IMR-90 (cell line): ENCODE measurements around the gene PARP16. TPM values are rescaled to one million over a fixed set of nuclear protein-coding genes. Genes with fewer than 3 reads are reported as not detected.

Source experiments
- ATAC-seq: fragments of 200-7000 bp; cut with Tn5 transposase; 2 replicates; pipeline ENCODE4 v1.9.1; 2020; ENCODE audit warnings: low read depth, mild to moderate bottlenecking, moderate library complexity
- BruUV-seq: library from RNA; stranded (reverse); fragments of 400-500 nt; replicated peaks from 2 replicates; lab custom pipeline; 2021; lab: Mats Ljungman, UMichigan
- CTCF ChIA-PET: fragments of 300-600 bp; formaldehyde crosslinking; extraction: SDS; loops from one replicate; lab custom pipeline; 2021; ENCODE audit warnings: antibody characterized with exemption; lab: Yijun Ruan, JAX
- POLR2A ChIA-PET: fragments of 300-600 bp; sonication (Branson Sonifier 250); formaldehyde crosslinking; loops from one replicate; lab custom pipeline; 2022; ENCODE audit warnings: antibody characterized with exemption; ENCODE audit not compliant: unreplicated experiment; lab: Charles Lee
- DNase-seq: peaks from one replicate; pipeline ENCODE4 v3.0.0; 2013
- H2AFZ ChIP-seq: replicated peaks from 2 replicates; pipeline ENCODE3; 2013; ENCODE audit warnings: low read length, mild to moderate bottlenecking; ENCODE audit not compliant: poor library complexity
- H2AK5ac ChIP-seq: 2 replicates; pipeline ENCODE4 v1.6.1; 2013; ENCODE audit warnings: low read depth, low read length, inconsistent platforms
- H2AK9ac ChIP-seq: replicated peaks from 2 replicates; pipeline ENCODE3; 2013; ENCODE audit warnings: mild to moderate bottlenecking, low read depth, low read length, moderate library complexity; ENCODE audit not compliant: poor library complexity
- H2BK120ac ChIP-seq: 2 replicates; pipeline ENCODE4 v1.6.1; 2013; ENCODE audit warnings: low read depth, low read length, inconsistent platforms
- H2BK15ac ChIP-seq: 3 replicates; pipeline ENCODE4 v1.6.1; 2013; ENCODE audit warnings: low read depth, low read length, inconsistent platforms
- H2BK20ac ChIP-seq: 2 replicates; pipeline ENCODE4 v1.6.1; 2013; ENCODE audit warnings: low read depth, mild to moderate bottlenecking, inconsistent platforms, low read length, moderate library complexity
- H2BK5ac ChIP-seq: 2 replicates; pipeline ENCODE4 v1.6.1; 2013; ENCODE audit warnings: mild to moderate bottlenecking, low read depth, low read length, inconsistent platforms; ENCODE audit not compliant: poor library complexity, severe bottlenecking
- H3K14ac ChIP-seq: replicated peaks from 2 replicates; pipeline ENCODE4 v1.6.1; 2013; ENCODE audit warnings: low read depth, low read length, inconsistent platforms
- H3K18ac ChIP-seq: 2 replicates; pipeline ENCODE4 v1.6.1; 2013; ENCODE audit warnings: low read depth, low read length, control low read depth
- H3K23ac ChIP-seq: 2 replicates; pipeline ENCODE4 v1.6.1; 2013; ENCODE audit warnings: low read depth, low read length, inconsistent platforms
- H3K27ac ChIP-seq: 2 replicates; pipeline ENCODE4 v1.5.1; 2013; ENCODE audit warnings: mild to moderate bottlenecking, control low read depth, low read length; ENCODE audit not compliant: insufficient read depth
- H3K27me3 ChIP-seq: 2 replicates; pipeline ENCODE4 v1.6.1; 2013; ENCODE audit warnings: low read length; ENCODE audit not compliant: control insufficient read depth, insufficient read depth
- H3K36me3 ChIP-seq: 2 replicates; pipeline ENCODE4 v1.6.1; 2013; ENCODE audit warnings: low read length, mixed read lengths; ENCODE audit not compliant: control insufficient read depth, insufficient read depth
- H3K4ac ChIP-seq: 2 replicates; pipeline ENCODE4 v1.6.1; 2013; ENCODE audit warnings: low read depth, low read length, inconsistent platforms
- H3K4me1 ChIP-seq: 2 replicates; pipeline ENCODE4 v1.6.1; 2013; ENCODE audit warnings: low read length, mixed read lengths; ENCODE audit not compliant: control insufficient read depth, insufficient read depth
- H3K4me2 ChIP-seq: 2 replicates; pipeline ENCODE4 v1.6.1; 2013; ENCODE audit warnings: low read depth, mild to moderate bottlenecking, control low read depth, low read length, moderate library complexity
- H3K4me3 ChIP-seq: 2 replicates; pipeline ENCODE4 v1.5.1; 2013; ENCODE audit warnings: low read depth, mild to moderate bottlenecking, control low read depth, low read length, moderate library complexity; ENCODE audit not compliant: insufficient read depth
- H3K56ac ChIP-seq: 2 replicates; pipeline ENCODE4 v1.6.1; 2013; ENCODE audit warnings: low read length, inconsistent platforms; ENCODE audit not compliant: insufficient read depth; ENCODE audit errors: extremely low read depth
- H3K79me1 ChIP-seq, 2 experiments: 2 replicates each; pipeline ENCODE4 v1.6.1; 2013; ENCODE audit warnings: low read length in 2 of 2, inconsistent platforms in 1 of 2, low read depth in 1 of 2
- H3K9ac ChIP-seq: 2 replicates; pipeline ENCODE4 v1.6.1; 2013; ENCODE audit warnings: low read depth, low read length, control low read depth
- H3K9me1 ChIP-seq: 2 replicates; pipeline ENCODE4 v1.6.1; 2013; ENCODE audit warnings: low read length, inconsistent platforms; ENCODE audit not compliant: insufficient read depth
- H3K9me3 ChIP-seq: 2 replicates; pipeline ENCODE4 v1.6.1; 2013; ENCODE audit warnings: low read length; ENCODE audit not compliant: control insufficient read depth, insufficient read depth
- H4K20me1 ChIP-seq: 2 replicates; pipeline ENCODE4 v1.6.1; 2013; ENCODE audit warnings: low read length, inconsistent platforms; ENCODE audit not compliant: insufficient read depth
- H4K5ac ChIP-seq: 2 replicates; pipeline ENCODE4 v1.6.1; 2013; ENCODE audit warnings: mild to moderate bottlenecking, low read depth, low read length, control low read depth
- H4K8ac ChIP-seq, 2 experiments: 2 replicates each; pipeline ENCODE4 v1.6.1; 2013; ENCODE audit warnings: low read depth in 2 of 2, low read length in 2 of 2, control low read depth in 1 of 2, inconsistent platforms in 1 of 2
- H4K91ac ChIP-seq: 2 replicates; pipeline ENCODE4 v1.6.1; 2013; ENCODE audit warnings: low read depth, low read length, inconsistent platforms; ENCODE audit not compliant: insufficient read depth
- CEBPB ChIP-seq: IDR thresholded peaks from 2 replicates; pipeline ENCODE4 v1.6.1; 2012; ENCODE audit warnings: low read depth, low read length, improper control_type of control experiment
- FOS ChIP-seq: fragments of 150-350 bp; IDR thresholded peaks from 2 replicates; pipeline ENCODE4 v1.6.1; 2016; ENCODE audit warnings: low read depth, low read length
- RAD21 ChIP-seq: IDR thresholded peaks from 2 replicates; pipeline ENCODE4 v1.6.1; 2012; ENCODE audit warnings: low read length, improper control_type of control experiment
- RFX5 ChIP-seq: IDR thresholded peaks from 2 replicates; pipeline ENCODE4 v1.8.0; 2012; ENCODE audit warnings: low read depth, mild to moderate bottlenecking, low read length, moderate library complexity
- WGBS, 2 experiments: methylation state at CpG; one replicate each; pipeline versions ENCODE4 v1.1.5 to v1.1.7; 2013; ENCODE audit warnings: missing lambda C conversion rate in 2 of 2; ENCODE audit not compliant: insufficient read length in 1 of 2; ENCODE audit errors: extremely low coverage in 2 of 2; 5-methylcytosine and 5-hydroxymethylcytosine counted together
- dilution Hi-C: fragments of 300-500 bp; cut with HindIII; formaldehyde crosslinking; loops from one replicate; pipeline ENCODE4 v1.14.3; 2018; ENCODE audit warnings: low sequenced_read_pairs; ENCODE audit not compliant: unreplicated experiment
- in situ Hi-C: fragments of 300-500 bp; cut with MboI; formaldehyde crosslinking; loops from 3 replicates; pipeline ENCODE4 v1.14.3; 2019; ENCODE audit warnings: low sequenced_read_pairs, inconsistent platforms, mixed read lengths
- intact Hi-C: fragments of 100-400 bp; cut with micrococcal nuclease; formaldehyde crosslinking; loops from 2 replicates; pipeline ENCODE4 v1.10.0; 2022
- polyA plus RNA-seq, 3 experiments: library from polyadenylated mRNA; depleted of rRNA; stranded (reverse); fragments of >200 nt; gene quantifications; 2 replicates each; pipeline ENCODE4 v1.2.3, GENCODE V29; 2012; ENCODE audit warnings: low replicate concordance in 1 of 3
- total RNA-seq: library from RNA; depleted of rRNA; stranded (reverse); fragments of >200 nt; gene quantifications from 2 replicates; pipeline ENCODE4 v1.2.3, GENCODE V29; 2012

The PARP16 gene
- total and polyA plus RNA-seq, 2 of the 4 experiments (the other 2 are of a cell fraction): 1.3 to 5.0 TPM

- TF ChIP-seq RAD21: no peak
Measured at GRCh38 chr15:65246026-65246714, 40.5 kb downstream of the PARP16 start (continued).

- no peak overlapping the region for H3K9ac ChIP-seq
- POLR2A ChIA-PET: interaction anchor here (0.5 kb wide), 1 partner anchor 44 kb away, joined by 8 read pairs; no protein-coding TSS in a partner anchor
- WGBS, 2 experiments: 0% methylated on average over 1 of the region's 11 CpGs; no CpG with 5 or more reads in 1 of the 2 experiments
- no peak for TF ChIP-seq RFX5
- peak; percentile 21; the same call in 1 of the 2 replicates for TF ChIP-seq FOS
- peak; percentile 61 for TF ChIP-seq CEBPB
- H2AFZ ChIP-seq: peak overlapping the region; percentile 91
- no peaks in the 10 kb centered on the region for H4K20me1 ChIP-seq
- no peak overlapping the region for H3K4me2 ChIP-seq
- H2BK15ac ChIP-seq: no peak overlapping the region; the same call in 2 of the 3 replicates
- H3K4ac ChIP-seq: peak overlapping the region; percentile 80; the same call in 1 of the 2 replicates
- no peak overlapping the region for H3K18ac ChIP-seq
- no peaks in the 10 kb centered on the region for H3K79me1 ChIP-seq
- peaks cover 16% of the 10 kb centered on the region for H3K9me1 ChIP-seq
- peak overlapping the region; percentile 27; the same call in 1 of the 2 replicates for H2BK120ac ChIP-seq
- in situ Hi-C loops: no loop called here
- H4K5ac ChIP-seq: 0 out of 2 replicates have a peak overlapping the region, but pooled peaks have one; percentile 4
- BruUV-seq: no TSS peak
- H3K9me3 ChIP-seq: no peaks in the 10 kb centered on the region
- no peak overlapping the region for H3K4me3 ChIP-seq
- dilution Hi-C loops: no loop called here
- H3K27me3 ChIP-seq: no peaks in the 10 kb centered on the region
- H2BK20ac ChIP-seq: no peak overlapping the region
- peaks cover 8% of the 10 kb centered on the region; the same call in 1 of the 2 replicates for H3K4me1 ChIP-seq
- peak overlapping the region; percentile 38 for H3K14ac ChIP-seq
- 0 out of 2 replicates have a peak overlapping the region, but pooled peaks have one; percentile 48 for H3K23ac ChIP-seq
- H4K91ac ChIP-seq: 0 out of 2 replicates have a peak overlapping the region, but pooled peaks have one; percentile 63
- DNase-seq: peak; percentile 88
- peak overlapping the region; percentile 66 for H2AK9ac ChIP-seq
- H3K27ac ChIP-seq: peak overlapping the region; percentile 2; the same call in 1 of the 2 replicates
- CTCF ChIA-PET: interaction anchor here (0.7 to 1.7 kb wide), 2 partner anchors 11 to 26 kb away, joined by 3 to 9 read pairs; no protein-coding TSS in a partner anchor
- no peak overlapping the region for H3K56ac ChIP-seq
- no peaks in the 10 kb centered on the region for H3K36me3 ChIP-seq
- intact Hi-C loops: no loop called here
- H2BK5ac ChIP-seq: peak overlapping the region; percentile 2
- peak overlapping the region; percentile 19; the same call in 1 of the 2 replicates for H2AK5ac ChIP-seq
- H4K8ac ChIP-seq: peak overlapping the region; percentile 33 to 93; a peak in 3 of 4 replicates
- ATAC-seq: peak; percentile 95
Measured at GRCh38 chr15:65245096-65245856, 41.4 kb downstream of the PARP16 start.
